K562 treated with DMSO at 1 percent for 48 hours (cell line): ENCODE measurements around the gene SALL3. TPM values are rescaled to one million over a fixed set of nuclear protein-coding genes. Genes with fewer than 3 reads are reported as not detected.

Source experiments
- total RNA-seq: library from RNA; unstranded; fragments of 300-600 nt; gene quantifications from 2 replicates; pipeline ENCODE4 v1.2.3, GENCODE V29; 2022; ENCODE audit warnings: low replicate concordance; ENCODE audit errors: extremely low read depth

Gene SALL3
- not detected in 2 replicates for total RNA-seq

DNA sequence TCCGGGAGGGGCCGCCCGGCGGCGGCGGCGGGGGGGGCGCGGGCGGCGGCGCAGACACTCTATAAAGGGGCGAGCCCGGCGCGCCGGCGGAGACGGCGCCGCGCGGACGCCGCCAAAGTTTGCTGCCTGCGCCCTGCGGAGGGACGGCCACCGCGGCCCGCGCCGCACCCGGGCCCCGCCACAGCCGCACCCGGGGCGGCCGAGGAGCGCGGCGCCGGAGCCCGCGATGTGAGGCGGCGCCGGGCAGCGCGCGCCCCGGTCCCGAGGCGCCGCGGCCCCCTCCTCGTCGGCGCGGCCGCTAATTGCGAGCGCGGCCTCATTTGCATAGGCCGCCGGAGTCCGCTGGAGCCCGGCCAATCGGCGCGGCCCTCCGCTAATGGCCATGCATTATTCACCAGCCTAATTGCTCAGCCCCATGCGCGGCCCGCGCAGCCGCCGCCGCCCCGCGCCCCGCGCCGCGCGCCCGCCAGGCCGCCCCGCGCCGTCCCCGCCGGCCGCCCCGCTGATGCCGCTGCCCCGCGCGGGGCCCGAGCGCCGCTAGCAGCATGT lies at the start of gene SALL3:
Gene SALL3, plus strand, starts transcription at position 89 of the 549 bp plus-strand sequence. Its CDS starts 457 bp downstream, at position 546.

Other genes starting within 250 kb of the SALL3 start
- gene ATP9B, start 89.6 kb downstream of the SALL3 start, total RNA-seq: not detected in 2 replicates